Measurements from ENCODE around the gene SOST.
"Not testable (repeated sequence)": the region's sequence is repeated elsewhere in the genome, so short reads cannot be mapped to it uniquely, and the experiment has no call there.

Gene SOST

DNA sequence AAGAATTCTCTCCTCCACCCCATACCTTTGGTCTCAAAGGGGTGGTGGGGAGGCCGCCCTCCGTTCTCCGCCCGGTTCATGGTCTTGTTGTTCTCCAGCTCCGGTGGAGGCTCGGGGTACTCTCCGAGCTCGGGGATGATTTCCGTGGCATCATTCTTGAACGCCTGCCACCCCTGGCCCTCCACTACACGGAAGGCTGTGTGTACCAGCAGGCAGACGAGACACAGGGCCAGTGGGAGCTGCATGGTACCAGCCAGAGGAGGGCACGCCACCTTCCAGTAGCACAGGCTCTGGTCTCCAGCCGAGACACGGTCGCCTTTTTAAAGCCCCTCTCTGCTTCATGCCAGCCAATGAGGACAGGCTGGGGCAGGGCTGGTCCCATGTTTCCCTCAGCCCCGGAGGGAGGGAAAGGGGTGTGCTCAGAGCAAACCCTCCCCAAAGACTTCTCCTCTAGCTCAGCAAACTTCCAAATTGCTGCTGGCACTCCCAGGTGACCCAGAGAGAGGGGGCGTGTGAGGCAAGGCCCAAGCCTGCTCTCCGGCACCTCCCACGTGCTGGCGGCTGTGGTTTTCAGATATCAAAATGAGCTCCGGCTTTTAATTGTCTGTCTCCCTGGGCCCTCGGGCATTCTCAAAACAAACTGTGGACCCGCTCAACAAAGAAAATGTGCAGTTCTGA, at the start of gene SOST:
SOST (minus strand) TSS at position 295 of the 678 bp plus-strand sequence; CDS start at position 245, 50 bp downstream.
- no peak for DNase-seq

- no peak for DNase-seq
Measured at GRCh38 chr17:43808076-43808475, 49.5 kb upstream of the SOST start.

GRCh38 chr17:43805117-43805516, 46.5 kb upstream of the SOST start:
- no peak for DNase-seq

DNA sequence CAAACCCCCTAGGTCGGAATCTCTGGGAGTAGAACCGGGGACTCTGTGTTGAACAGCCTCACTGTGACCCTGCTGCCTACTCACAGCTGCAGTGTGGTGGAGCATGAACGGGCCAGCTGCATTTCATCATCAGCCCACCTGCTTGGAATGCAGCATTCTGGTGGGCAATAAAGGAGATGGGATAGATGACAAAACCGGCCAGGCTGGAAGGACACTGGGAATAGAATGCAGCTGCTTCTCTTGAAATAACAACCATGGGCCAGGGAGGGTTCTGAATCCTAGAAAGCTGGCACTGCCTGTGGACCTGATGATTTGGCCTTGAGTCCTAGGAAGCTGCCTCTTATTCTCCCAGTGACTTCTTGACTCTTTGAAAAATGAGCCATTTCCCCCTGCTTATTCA, 45.2 kb upstream of the SOST start:
- no peak for DNase-seq

DNA sequence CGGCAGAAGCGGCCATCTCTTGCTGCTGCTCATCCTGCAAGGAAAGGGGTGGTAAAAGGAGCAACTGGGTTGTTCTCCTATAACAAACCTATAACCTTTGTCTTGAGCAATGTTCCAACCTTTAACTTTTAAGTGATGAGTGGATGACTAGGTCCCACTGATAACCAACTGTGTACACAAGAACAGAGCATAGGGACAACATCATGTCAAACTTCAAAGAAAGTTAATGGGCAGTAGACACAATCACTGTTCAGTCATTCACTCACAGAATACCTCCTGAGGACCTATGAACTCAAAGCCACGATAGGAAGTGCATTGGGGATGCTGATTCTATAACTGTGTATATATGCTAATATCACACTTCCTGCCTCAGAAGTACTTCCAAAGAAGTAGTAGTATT, 43.3 kb upstream of the SOST start:
- no peak for DNase-seq

- DNase-seq: no peak
Measured at GRCh38 chr17:43800736-43801135, 42.1 kb upstream of the SOST start.

DNA sequence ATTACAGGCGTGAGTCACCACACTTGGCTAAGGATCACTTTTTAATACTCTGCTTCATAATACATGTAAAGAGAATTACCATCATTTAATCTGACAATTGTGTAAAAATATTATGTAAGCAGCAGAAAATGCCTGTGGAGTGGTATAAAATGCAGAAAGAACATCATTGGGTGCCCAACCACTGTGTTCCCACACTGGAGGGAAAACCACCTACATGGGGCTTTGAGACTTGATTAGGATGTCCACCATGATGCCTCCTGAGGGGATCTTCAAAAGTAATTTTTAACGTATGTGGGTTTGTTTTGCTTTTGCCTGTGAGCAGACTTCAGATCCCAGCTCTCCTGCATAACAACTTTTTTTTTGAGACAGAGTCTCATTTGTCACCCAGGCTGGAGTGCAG, 40.5 kb upstream of the SOST start:
- no peak for DNase-seq

GRCh38 chr17:43798024-43798423, 39.4 kb upstream of the SOST start:
- DNase-seq: not testable (repeated sequence)

DNA sequence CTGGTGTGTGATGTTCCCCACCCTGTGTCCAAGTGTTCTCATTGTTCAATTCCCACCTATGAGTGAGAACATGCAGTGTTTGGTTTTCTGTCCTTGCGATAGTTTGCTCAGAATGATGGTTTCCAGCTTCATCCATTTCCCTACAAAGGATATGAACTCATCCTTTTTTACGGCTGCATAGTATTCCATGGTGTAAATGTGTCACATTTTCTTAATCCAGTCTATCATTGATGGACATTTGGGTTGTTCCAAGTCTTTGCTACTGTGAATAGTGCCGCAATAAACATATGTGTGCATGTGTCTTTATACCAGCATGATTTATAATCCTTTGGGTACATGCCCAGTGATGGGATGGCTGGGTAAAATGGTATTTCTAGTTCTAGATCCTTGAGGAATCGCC, 34.1 kb upstream of the SOST start:
- not testable (repeated sequence) for DNase-seq

DNA sequence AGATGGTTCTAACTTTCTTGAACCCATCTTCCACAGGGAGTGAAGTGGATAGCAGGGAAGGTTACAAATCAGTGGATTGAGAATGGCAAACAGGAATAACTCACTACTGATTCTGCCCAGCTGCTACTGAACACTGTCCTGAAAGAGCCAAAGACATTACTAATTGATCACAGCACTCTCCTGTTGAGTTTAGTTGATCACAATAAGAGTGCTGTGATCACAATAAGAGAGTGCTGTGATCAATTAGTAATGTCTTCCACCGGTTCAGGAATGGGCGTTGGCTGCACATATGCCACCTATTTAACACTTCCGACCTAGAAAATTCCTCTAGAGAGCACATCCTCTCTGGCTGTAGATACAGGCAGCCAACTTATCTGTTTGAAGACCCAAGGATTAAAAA, 33.0 kb upstream of the SOST start:
- DNase-seq: peak; percentile 21

DNA sequence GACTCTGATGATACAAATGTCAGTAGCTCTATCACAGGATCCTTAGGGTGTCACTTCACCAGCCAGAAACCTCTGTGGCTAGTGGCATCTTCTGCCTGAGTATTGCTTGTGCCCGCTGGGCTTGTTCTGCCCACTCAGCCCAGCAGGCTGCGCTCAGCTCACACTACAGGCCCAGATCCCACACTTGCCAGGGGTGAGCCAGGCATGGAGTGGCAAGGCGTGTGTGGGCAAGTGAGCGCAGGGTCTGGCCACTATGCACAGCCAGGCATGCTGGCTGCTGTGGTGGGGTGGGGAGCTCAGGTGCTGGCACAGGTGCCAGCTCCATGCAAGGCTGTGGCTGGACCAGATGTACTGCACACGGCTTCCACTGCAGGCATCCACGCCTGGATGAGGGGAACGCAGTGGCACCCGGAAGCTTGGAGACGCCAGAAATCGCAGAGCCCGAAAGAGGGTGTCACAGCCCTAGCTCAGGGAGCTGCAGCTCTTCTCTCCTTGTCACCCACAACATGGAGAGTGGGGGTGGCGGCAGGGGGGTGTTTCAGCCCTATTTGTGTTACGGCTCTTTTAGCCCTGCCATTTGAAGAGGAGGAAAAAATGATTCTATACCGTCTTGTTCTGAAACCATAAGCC, 31.8 kb upstream of the SOST start:
- no peak for DNase-seq

- DNase-seq: no peak
Measured at GRCh38 chr17:43789482-43789881, 30.9 kb upstream of the SOST start.

DNA sequence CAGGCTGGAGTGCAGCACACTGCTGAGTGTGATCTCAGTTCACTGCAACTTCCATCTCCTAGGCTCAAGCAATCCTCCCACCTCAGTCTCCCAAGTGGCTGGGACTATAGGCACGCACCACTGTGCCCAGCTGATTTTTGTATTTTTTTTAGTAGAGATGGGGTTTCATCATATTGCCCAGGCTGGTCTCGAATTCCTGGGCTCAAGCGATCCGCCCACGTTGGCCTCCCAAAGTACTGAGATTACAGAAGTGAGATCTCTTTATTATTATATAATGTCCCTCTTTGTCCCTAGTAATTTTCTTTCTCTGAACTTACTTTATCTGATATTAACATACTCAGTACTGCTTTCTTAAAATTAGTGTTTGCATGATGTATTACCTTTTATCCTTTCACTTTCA, 29.9 kb upstream of the SOST start:
- no peak for DNase-seq

DNA sequence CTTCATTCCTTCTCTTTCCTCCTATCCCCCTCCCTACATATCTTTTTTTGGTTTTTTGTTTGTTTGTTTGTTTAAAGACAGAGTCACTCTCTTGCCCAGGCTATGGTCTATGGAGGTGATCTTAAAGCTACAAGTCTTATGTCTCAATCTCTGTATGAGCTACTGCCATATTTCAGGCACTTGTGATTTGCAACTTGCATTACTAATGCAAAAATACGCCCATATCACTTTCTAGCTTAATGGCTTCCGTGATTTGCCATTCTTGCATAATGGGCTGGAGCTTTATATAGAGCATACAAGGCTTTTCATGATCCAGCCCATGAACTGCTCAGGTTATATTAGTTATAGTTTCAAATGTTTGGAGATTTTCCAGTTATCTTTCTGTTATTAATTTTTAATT, 29.1 kb upstream of the SOST start:
- no peak for DNase-seq

GRCh38 chr17:43784628-43785101, 26.1 kb upstream of the SOST start:
- DNase-seq: no peak

DNA sequence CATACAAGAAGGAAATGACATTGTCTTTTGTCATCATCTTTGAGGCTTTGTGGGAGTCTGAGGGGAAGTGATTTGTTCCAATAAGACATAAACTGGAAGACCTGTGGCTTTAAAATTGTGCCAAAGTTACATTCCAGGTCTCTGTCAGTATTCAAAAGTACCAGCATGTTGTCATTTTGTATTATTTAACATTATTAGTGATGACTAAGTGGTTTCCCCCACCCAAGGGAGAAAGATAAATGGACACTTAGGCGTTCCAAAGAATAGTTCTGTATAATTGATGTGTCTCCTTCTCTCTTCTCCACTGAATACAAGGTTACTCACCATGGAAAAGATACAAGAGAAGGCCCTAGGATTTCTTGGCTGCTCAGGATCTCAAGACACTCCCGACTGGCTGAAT, 25.5 kb upstream of the SOST start:
- DNase-seq: no peak

GRCh38 chr17:43782913-43783680, 24.5 kb upstream of the SOST start:
- no peak for DNase-seq

GRCh38 chr17:43780135-43780534, 21.5 kb upstream of the SOST start, which contains the start of gene CFAP97D1:
Gene CFAP97D1 (plus strand): TSS chr17:43780435. CDS start chr17:43780463, 28 bp downstream.
- DNase-seq: no peak

GRCh38 chr17:43779145-43780125, 20.8 kb upstream of the SOST start:
- DNase-seq: no peak

DNA sequence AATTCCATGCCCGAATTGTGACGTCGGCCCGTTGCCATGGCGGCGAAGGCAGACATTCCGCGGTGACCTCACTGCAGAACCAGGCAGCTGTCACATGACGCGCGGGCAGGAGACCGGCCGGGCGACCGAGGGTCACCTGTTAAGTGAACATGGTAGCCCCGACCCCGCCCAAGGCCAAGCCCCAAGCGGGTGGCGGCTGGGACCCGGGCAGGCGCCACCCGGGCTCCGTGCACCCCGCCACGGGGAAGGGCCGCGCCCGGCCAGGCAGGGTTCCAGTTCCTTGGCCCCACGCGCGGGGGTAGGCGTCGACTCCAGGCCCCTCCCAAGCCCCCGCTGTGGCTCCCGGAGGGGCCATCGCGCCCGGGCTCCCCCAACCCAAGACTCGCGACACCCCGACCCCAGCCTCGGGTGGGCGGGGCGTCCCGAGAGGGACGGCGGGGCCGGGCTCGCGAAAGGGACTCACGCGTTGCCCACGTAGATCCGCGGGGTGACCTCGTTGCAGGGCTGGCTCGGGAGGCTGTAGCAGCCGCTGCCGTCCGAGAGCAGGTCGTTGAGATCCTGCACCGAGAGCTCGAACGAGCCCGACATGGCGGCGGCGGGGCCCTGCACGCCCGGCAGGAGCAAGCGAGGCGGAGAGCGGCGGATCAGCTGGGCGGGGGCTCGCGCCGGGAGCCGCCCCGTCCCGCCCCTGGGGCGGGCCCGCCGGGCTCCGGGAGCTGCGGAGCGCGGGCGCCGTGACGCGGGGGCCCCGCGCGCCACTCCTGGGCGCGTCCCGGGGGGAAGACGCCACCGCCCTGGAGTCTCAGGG, 19.9 kb upstream of the SOST start, which contains the start of gene DUSP3:
DUSP3 (minus strand) TSS at position 641 of the 808 bp plus-strand sequence; CDS start at position 588, 53 bp downstream.
- DNase-seq: peak; percentile 76

Data from CD4-positive, alpha-beta T cell treated with Interleukin-10 for 1 hour (primary cell).